ENCODE results near the gene ATP6V1E1.
"Not testable (repeated sequence)": the region's sequence is repeated elsewhere in the genome, so short reads cannot be mapped to it uniquely, and the experiment has no call there.

The ATP6V1E1 gene

DNA sequence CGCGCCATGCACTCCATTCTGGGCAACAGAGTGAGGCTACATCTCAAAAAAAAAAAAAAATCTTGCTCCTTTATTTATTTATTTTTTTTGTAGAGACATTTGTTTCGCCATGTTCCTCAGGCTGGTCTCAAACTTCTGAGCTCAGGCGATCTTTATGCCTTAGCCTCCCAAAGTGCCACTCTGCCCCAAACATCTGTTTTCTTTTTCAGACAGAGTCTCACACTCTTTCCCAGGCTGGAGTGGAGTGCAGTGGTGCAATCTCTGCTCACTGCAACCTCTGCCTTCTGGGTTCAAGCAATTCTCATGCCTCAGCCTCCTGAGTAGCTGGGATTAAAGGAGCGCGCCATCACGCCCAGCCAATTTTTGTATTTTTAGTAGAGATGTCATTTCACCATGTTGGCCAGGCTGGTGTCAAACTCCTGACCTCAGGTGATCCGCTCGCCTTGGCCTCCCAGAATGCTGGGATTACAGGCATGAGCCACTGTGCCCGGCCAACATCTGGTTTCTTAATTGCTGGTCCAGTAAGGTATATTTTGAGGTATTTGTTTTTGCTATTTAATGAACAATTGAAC lies 43.1 kb upstream of the ATP6V1E1 start:
- not testable (repeated sequence) for H3K14ac ChIP-seq (ENCODE audit: low read length in 2 of 2); H3K27me3 ChIP-seq (ENCODE audit: control insufficient read depth in 1 of 2, insufficient read depth in 1 of 2, low read length in 2 of 2); H3K27ac ChIP-seq (ENCODE audit: low read length, poor library complexity, severe bottlenecking); H2AK5ac ChIP-seq (ENCODE audit: low read length, severe bottlenecking); H3K4ac ChIP-seq (ENCODE audit: low read depth in 1 of 2, low read length in 2 of 2); H2BK12ac ChIP-seq (ENCODE audit: low read length in 2 of 2); H3K4me1 ChIP-seq (ENCODE audit: control insufficient read depth, insufficient read depth, low read depth, low read length); H2BK120ac ChIP-seq (ENCODE audit: low read depth, low read length); H3K4me3 ChIP-seq (ENCODE audit: insufficient read depth in 1 of 2, low read depth in 1 of 2, low read length in 2 of 2); H4K91ac ChIP-seq (ENCODE audit: low read length); H3K9ac ChIP-seq (ENCODE audit: low read length); H2BK5ac ChIP-seq (ENCODE audit: low read depth, low read length, poor library complexity, severe bottlenecking); H3K4me2 ChIP-seq (ENCODE audit: low read length, poor library complexity, severe bottlenecking); H2AFZ ChIP-seq (ENCODE audit: low read depth, low read length); H3K18ac ChIP-seq (ENCODE audit: low read depth in 1 of 2, low read length in 2 of 2); H3K9me3 ChIP-seq (ENCODE audit: control insufficient read depth, low read length); H3K23ac ChIP-seq (ENCODE audit: low read length in 2 of 2); H4K8ac ChIP-seq (ENCODE audit: low read length)
- 98% methylated on average over 8 of the region's 10 CpGs for WGBS
- H3K79me1 ChIP-seq (replicated peaks; ENCODE audit: low read length, poor library complexity, severe bottlenecking) = peaks cover 15% of the 10 kb centered on the region
- peak overlapping the region; percentile 67 for H2BK15ac ChIP-seq (ENCODE audit: low read depth, poor library complexity, severe bottlenecking)
- H3K36me3 ChIP-seq (ENCODE audit: control insufficient read depth in 1 of 2, insufficient read depth in 2 of 2, low read depth in 1 of 2, low read length in 2 of 2) = peaks cover 10 to 20% of the 10 kb centered on the region in 2 experiments
- DNase-seq = peak; percentile 20

DNA sequence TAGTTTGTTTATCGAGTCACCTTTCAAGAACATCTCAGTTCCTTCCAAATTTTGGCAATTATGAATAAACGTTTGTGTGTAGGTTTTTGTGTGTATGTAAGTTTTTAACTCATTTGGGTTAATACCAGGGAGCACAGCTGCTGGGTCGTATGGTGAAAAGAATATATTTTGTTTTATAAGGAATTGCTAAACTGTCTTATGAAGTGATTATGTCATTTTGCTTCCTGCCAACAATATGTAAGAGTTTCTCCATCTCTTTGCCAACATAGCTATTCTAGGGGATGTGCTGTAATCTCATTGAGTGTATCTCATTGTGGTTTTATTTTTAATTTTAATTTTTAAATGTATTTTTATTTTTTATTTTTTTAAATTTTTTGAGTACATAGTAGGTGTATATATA lies 37.3 kb upstream of the ATP6V1E1 start:
- H3K36me3 ChIP-seq (ENCODE audit: control insufficient read depth in 1 of 2, insufficient read depth in 2 of 2, low read depth in 1 of 2, low read length in 2 of 2) = peaks cover 30 to 44% of the 10 kb centered on the region in 2 experiments
- no peak overlapping the region for H4K91ac ChIP-seq (ENCODE audit: low read length)
- H3K9ac ChIP-seq (ENCODE audit: low read length) = no peak overlapping the region
- H3K4me2 ChIP-seq (ENCODE audit: low read length, poor library complexity, severe bottlenecking) = no peak overlapping the region
- H2BK5ac ChIP-seq (ENCODE audit: low read depth, low read length, poor library complexity, severe bottlenecking) = no peak overlapping the region
- no peak for DNase-seq
- H3K27ac ChIP-seq (ENCODE audit: low read length, poor library complexity, severe bottlenecking) = no peak overlapping the region
- H3K4me1 ChIP-seq (ENCODE audit: control insufficient read depth, insufficient read depth, low read depth, low read length) = no peaks in the 10 kb centered on the region
- no peak overlapping the region for H3K4ac ChIP-seq (ENCODE audit: low read depth in 1 of 2, low read length in 2 of 2)
- no peaks in the 10 kb centered on the region for H3K27me3 ChIP-seq (ENCODE audit: control insufficient read depth in 1 of 2, insufficient read depth in 1 of 2, low read length in 2 of 2)
- H4K8ac ChIP-seq (ENCODE audit: low read length) = no peak overlapping the region
- H3K18ac ChIP-seq (ENCODE audit: low read depth in 1 of 2, low read length in 2 of 2) = no peak overlapping the region
- H2AK5ac ChIP-seq (ENCODE audit: low read length, severe bottlenecking) = no peak overlapping the region
- H3K14ac ChIP-seq (ENCODE audit: low read length in 2 of 2) = no peak overlapping the region
- no peak overlapping the region for H2BK12ac ChIP-seq (ENCODE audit: low read length in 2 of 2)
- no peak overlapping the region for H2AFZ ChIP-seq (ENCODE audit: low read depth, low read length)
- H2BK120ac ChIP-seq (ENCODE audit: low read depth, low read length) = no peak overlapping the region
- H3K79me1 ChIP-seq (replicated peaks; ENCODE audit: low read length, poor library complexity, severe bottlenecking) = peaks cover 26% of the 10 kb centered on the region
- 93% methylated on average over 3 of the region's 3 CpGs for WGBS
- no peak overlapping the region for H3K23ac ChIP-seq (ENCODE audit: low read length in 2 of 2)
- no peaks in the 10 kb centered on the region for H3K9me3 ChIP-seq (ENCODE audit: control insufficient read depth, low read length)
- no peak overlapping the region for H3K4me3 ChIP-seq (ENCODE audit: insufficient read depth in 1 of 2, low read depth in 1 of 2, low read length in 2 of 2)
- no peak overlapping the region for H2BK15ac ChIP-seq (ENCODE audit: low read depth, poor library complexity, severe bottlenecking)

GRCh38 chr22:17665248-17665647 lies 36.7 kb upstream of the ATP6V1E1 start:
- Histone ChIP-seq H4K91ac (ENCODE audit: low read length) (no peak overlapping the region), H2AFZ (ENCODE audit: low read depth, low read length) (no peak overlapping the region), H3K4ac (ENCODE audit: low read depth in 1 of 2, low read length in 2 of 2) (no peak overlapping the region), H3K4me2 (ENCODE audit: low read length, poor library complexity, severe bottlenecking) (no peak overlapping the region), H2AK5ac (ENCODE audit: low read length, severe bottlenecking) (no peak overlapping the region), H3K14ac (ENCODE audit: low read length in 2 of 2) (no peak overlapping the region), H2BK15ac (ENCODE audit: low read depth, poor library complexity, severe bottlenecking) (no peak overlapping the region), H3K79me1 (replicated peaks; ENCODE audit: low read length, poor library complexity, severe bottlenecking) (peaks cover 22% of the 10 kb centered on the region), H3K4me1 (ENCODE audit: control insufficient read depth, insufficient read depth, low read depth, low read length) (no peaks in the 10 kb centered on the region), H3K18ac (ENCODE audit: low read depth in 1 of 2, low read length in 2 of 2) (no peak overlapping the region), H2BK12ac (ENCODE audit: low read length in 2 of 2) (no peak overlapping the region), H3K4me3 (ENCODE audit: insufficient read depth in 1 of 2, low read depth in 1 of 2, low read length in 2 of 2) (no peak overlapping the region), H2BK5ac (ENCODE audit: low read depth, low read length, poor library complexity, severe bottlenecking) (no peak overlapping the region), H3K23ac (ENCODE audit: low read length in 2 of 2) (no peak overlapping the region), H3K9me3 (ENCODE audit: control insufficient read depth, low read length) (no peaks in the 10 kb centered on the region), H3K36me3 (ENCODE audit: control insufficient read depth in 1 of 2, insufficient read depth in 2 of 2, low read depth in 1 of 2, low read length in 2 of 2) (peaks cover 30 to 39% of the 10 kb centered on the region in 2 experiments), H3K27me3 (ENCODE audit: control insufficient read depth in 1 of 2, insufficient read depth in 1 of 2, low read length in 2 of 2) (no peaks in the 10 kb centered on the region), H4K8ac (ENCODE audit: low read length) (no peak overlapping the region), H3K9ac (ENCODE audit: low read length) (no peak overlapping the region), H2BK120ac (ENCODE audit: low read depth, low read length) (no peak overlapping the region), H3K27ac (ENCODE audit: low read length, poor library complexity, severe bottlenecking) (no peak overlapping the region)
- 100% methylated on average over 2 of the region's 3 CpGs for WGBS
- DNase-seq = no peak

- H4K91ac ChIP-seq (ENCODE audit: low read length) = no peak overlapping the region
- no peak overlapping the region for H3K23ac ChIP-seq (ENCODE audit: low read length in 2 of 2)
- H3K4ac ChIP-seq (ENCODE audit: low read depth in 1 of 2, low read length in 2 of 2) = no peak overlapping the region
- H3K9ac ChIP-seq (ENCODE audit: low read length) = no peak overlapping the region
- peaks cover 22% of the 10 kb centered on the region for H3K79me1 ChIP-seq (replicated peaks; ENCODE audit: low read length, poor library complexity, severe bottlenecking)
- H3K14ac ChIP-seq (ENCODE audit: low read length in 2 of 2) = no peak overlapping the region
- H3K4me3 ChIP-seq (ENCODE audit: insufficient read depth in 1 of 2, low read depth in 1 of 2, low read length in 2 of 2) = no peak overlapping the region
- no peaks in the 10 kb centered on the region for H3K9me3 ChIP-seq (ENCODE audit: control insufficient read depth, low read length)
- no peak overlapping the region for H2BK12ac ChIP-seq (ENCODE audit: low read length in 2 of 2)
- no peaks in the 10 kb centered on the region for H3K27me3 ChIP-seq (ENCODE audit: control insufficient read depth in 1 of 2, insufficient read depth in 1 of 2, low read length in 2 of 2)
- no peak overlapping the region for H3K27ac ChIP-seq (ENCODE audit: low read length, poor library complexity, severe bottlenecking)
- no peaks in the 10 kb centered on the region for H3K4me1 ChIP-seq (ENCODE audit: control insufficient read depth, insufficient read depth, low read depth, low read length)
- H2BK15ac ChIP-seq (ENCODE audit: low read depth, poor library complexity, severe bottlenecking) = no peak overlapping the region
- DNase-seq = no peak
- H4K8ac ChIP-seq (ENCODE audit: low read length) = no peak overlapping the region
- H3K4me2 ChIP-seq (ENCODE audit: low read length, poor library complexity, severe bottlenecking) = no peak overlapping the region
- no peak overlapping the region for H2BK5ac ChIP-seq (ENCODE audit: low read depth, low read length, poor library complexity, severe bottlenecking)
- no peak overlapping the region for H3K18ac ChIP-seq (ENCODE audit: low read depth in 1 of 2, low read length in 2 of 2)
- H3K36me3 ChIP-seq (ENCODE audit: control insufficient read depth in 1 of 2, insufficient read depth in 2 of 2, low read depth in 1 of 2, low read length in 2 of 2) = peaks cover 33 to 37% of the 10 kb centered on the region in 2 experiments
- H2AK5ac ChIP-seq (ENCODE audit: low read length, severe bottlenecking) = no peak overlapping the region
- no peak overlapping the region for H2BK120ac ChIP-seq (ENCODE audit: low read depth, low read length)
- over 99% methylated on average over 6 of the region's 6 CpGs for WGBS
- no peak overlapping the region for H2AFZ ChIP-seq (ENCODE audit: low read depth, low read length)
Observed at GRCh38 chr22:17664414-17665055, 36.0 kb upstream of the ATP6V1E1 start.

Data from mesenchymal stem cell (in vitro differentiated cells and primary cell).